ENCODE results near the gene GOLPH3L.

DNA sequence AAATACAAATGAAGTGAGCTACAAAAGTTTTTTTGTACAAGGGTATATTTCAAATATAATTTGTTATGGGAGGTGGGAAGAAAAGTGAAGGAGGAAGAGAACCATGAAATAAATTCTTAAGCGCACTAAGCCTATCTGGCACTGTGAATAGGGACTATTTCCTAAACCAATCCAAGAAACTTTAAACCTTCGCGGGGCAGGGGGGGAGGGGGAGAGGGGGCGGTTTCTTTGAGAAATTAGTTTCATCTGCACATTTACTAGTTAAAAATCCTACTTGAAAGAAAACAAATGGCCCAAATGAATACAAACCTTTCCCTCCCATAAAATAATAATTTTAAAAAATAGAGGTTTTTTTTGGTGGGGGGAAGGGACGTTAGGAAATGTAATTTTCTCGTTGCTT is 364 bp downstream of the GOLPH3L start:
- TF ChIP-seq, protein P1, sequence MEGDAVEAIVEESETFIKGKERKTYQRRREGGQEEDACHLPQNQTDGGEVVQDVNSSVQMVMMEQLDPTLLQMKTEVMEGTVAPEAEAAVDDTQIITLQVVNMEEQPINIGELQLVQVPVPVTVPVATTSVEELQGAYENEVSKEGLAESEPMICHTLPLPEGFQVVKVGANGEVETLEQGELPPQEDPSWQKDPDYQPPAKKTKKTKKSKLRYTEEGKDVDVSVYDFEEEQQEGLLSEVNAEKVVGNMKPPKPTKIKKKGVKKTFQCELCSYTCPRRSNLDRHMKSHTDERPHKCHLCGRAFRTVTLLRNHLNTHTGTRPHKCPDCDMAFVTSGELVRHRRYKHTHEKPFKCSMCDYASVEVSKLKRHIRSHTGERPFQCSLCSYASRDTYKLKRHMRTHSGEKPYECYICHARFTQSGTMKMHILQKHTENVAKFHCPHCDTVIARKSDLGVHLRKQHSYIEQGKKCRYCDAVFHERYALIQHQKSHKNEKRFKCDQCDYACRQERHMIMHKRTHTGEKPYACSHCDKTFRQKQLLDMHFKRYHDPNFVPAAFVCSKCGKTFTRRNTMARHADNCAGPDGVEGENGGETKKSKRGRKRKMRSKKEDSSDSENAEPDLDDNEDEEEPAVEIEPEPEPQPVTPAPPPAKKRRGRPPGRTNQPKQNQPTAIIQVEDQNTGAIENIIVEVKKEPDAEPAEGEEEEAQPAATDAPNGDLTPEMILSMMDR (IDR thresholded peaks at IDR 0.05): no peak
- TF ChIP-seq EZH2 (IDR thresholded peaks at IDR 0.05; ENCODE audit: borderline replicate concordance, insufficient read depth, low read depth, low read length, poor library complexity, severe bottlenecking): no peak
